ENCODE data around the gene SHISA9.

The SHISA9 gene

GRCh38 chr16:12885742-12886141, 15.7 kb upstream of the SHISA9 start:
- Histone ChIP-seq H3K27me3 (ENCODE audit: low read depth, low read length) (no peaks in the 10 kb centered on the region; the same call in 1 of the 2 replicates), H2AFZ (ENCODE audit: low read depth, low read length) (no peak overlapping the region), H3K9ac (ENCODE audit: low read length) (no peak overlapping the region), H4K20me1 (ENCODE audit: insufficient read depth, low read length) (no peaks in the 10 kb centered on the region), H3K4me3 (ENCODE audit: low read length) (no peak overlapping the region), H3K4me1 (ENCODE audit: low read length) (no peaks in the 10 kb centered on the region), H3K27ac (ENCODE audit: low read length) (no peak overlapping the region), H3K9me3 (ENCODE audit: insufficient read depth, low read length) (no peaks in the 10 kb centered on the region), H3K36me3 (replicated peaks; ENCODE audit: low read depth, low read length) (no peaks in the 10 kb centered on the region), H3K79me2 (ENCODE audit: low read length) (no peaks in the 10 kb centered on the region), H3K4me2 (ENCODE audit: low read length) (no peak overlapping the region)
- TF ChIP-seq EZH2phosphoT487 (IDR thresholded peaks at IDR 0.05; ENCODE audit: low read depth) (no peak), CTCF (IDR thresholded peaks at IDR 0.05; ENCODE audit: low read depth, low read length) (no peak)

GRCh38 chr16:12891836-12892235, 9.6 kb upstream of the SHISA9 start:
- Histone ChIP-seq H3K4me3 (ENCODE audit: low read length) (no peak overlapping the region), H2AFZ (ENCODE audit: low read depth, low read length) (no peak overlapping the region), H3K4me2 (ENCODE audit: low read length) (no peak overlapping the region), H3K4me1 (ENCODE audit: low read length) (no peaks in the 10 kb centered on the region), H3K79me2 (ENCODE audit: low read length) (no peaks in the 10 kb centered on the region), H3K27ac (ENCODE audit: low read length) (no peak overlapping the region), H3K36me3 (replicated peaks; ENCODE audit: low read depth, low read length) (no peaks in the 10 kb centered on the region), H4K20me1 (ENCODE audit: insufficient read depth, low read length) (no peaks in the 10 kb centered on the region), H3K27me3 (ENCODE audit: low read depth, low read length) (peaks cover 9% of the 10 kb centered on the region; the same call in 1 of the 2 replicates), H3K9ac (ENCODE audit: low read length) (no peak overlapping the region), H3K9me3 (ENCODE audit: insufficient read depth, low read length) (no peaks in the 10 kb centered on the region)
- TF ChIP-seq EZH2phosphoT487 (IDR thresholded peaks at IDR 0.05; ENCODE audit: low read depth) (no peak), CTCF (IDR thresholded peaks at IDR 0.05; ENCODE audit: low read depth, low read length) (no peak)

GRCh38 chr16:12893050-12893750, 8.2 kb upstream of the SHISA9 start:
- TF ChIP-seq EZH2phosphoT487 (IDR thresholded peaks at IDR 0.05; ENCODE audit: low read depth) (no peak), CTCF (IDR thresholded peaks at IDR 0.05; ENCODE audit: low read depth, low read length) (no peak)
- no peaks in the 10 kb centered on the region for H3K4me1 ChIP-seq (ENCODE audit: low read length)
- H3K9ac ChIP-seq (ENCODE audit: low read length) = no peak overlapping the region
- no peaks in the 10 kb centered on the region for H3K9me3 ChIP-seq (ENCODE audit: insufficient read depth, low read length)
- no peaks in the 10 kb centered on the region for H3K79me2 ChIP-seq (ENCODE audit: low read length)
- H3K4me2 ChIP-seq (ENCODE audit: low read length) = no peak overlapping the region
- no peak overlapping the region for H3K4me3 ChIP-seq (ENCODE audit: low read length)
- peaks cover 9% of the 10 kb centered on the region; the same call in 1 of the 2 replicates for H3K27me3 ChIP-seq (ENCODE audit: low read depth, low read length)
- no peaks in the 10 kb centered on the region for H4K20me1 ChIP-seq (ENCODE audit: insufficient read depth, low read length)
- no peak overlapping the region for H3K27ac ChIP-seq (ENCODE audit: low read length)
- no peak overlapping the region for H2AFZ ChIP-seq (ENCODE audit: low read depth, low read length)
- H3K36me3 ChIP-seq (replicated peaks; ENCODE audit: low read depth, low read length) = no peaks in the 10 kb centered on the region

GRCh38 chr16:12896562-12896961, 4.8 kb upstream of the SHISA9 start:
- H4K20me1 ChIP-seq (ENCODE audit: insufficient read depth, low read length) = no peaks in the 10 kb centered on the region
- H3K79me2 ChIP-seq (ENCODE audit: low read length) = no peaks in the 10 kb centered on the region
- no peak overlapping the region for H3K4me3 ChIP-seq (ENCODE audit: low read length)
- TF ChIP-seq CTCF (IDR thresholded peaks at IDR 0.05; ENCODE audit: low read depth, low read length) (peak; percentile 78), EZH2phosphoT487 (IDR thresholded peaks at IDR 0.05; ENCODE audit: low read depth) (no peak)
- H3K4me1 ChIP-seq (ENCODE audit: low read length) = no peaks in the 10 kb centered on the region
- no peak overlapping the region for H3K4me2 ChIP-seq (ENCODE audit: low read length)
- peaks cover 5% of the 10 kb centered on the region; the same call in 1 of the 2 replicates for H3K27me3 ChIP-seq (ENCODE audit: low read depth, low read length)
- no peaks in the 10 kb centered on the region for H3K9me3 ChIP-seq (ENCODE audit: insufficient read depth, low read length)
- no peak overlapping the region for H3K9ac ChIP-seq (ENCODE audit: low read length)
- H3K27ac ChIP-seq (ENCODE audit: low read length) = no peak overlapping the region
- H3K36me3 ChIP-seq (replicated peaks; ENCODE audit: low read depth, low read length) = no peaks in the 10 kb centered on the region
- no peak overlapping the region for H2AFZ ChIP-seq (ENCODE audit: low read depth, low read length)
